GM12872 (cell line): ENCODE data around the gene GMEB1.

ENCODE experiments used
- TF ChIP-seq, protein P1 (sequence below): IDR thresholded peaks from 3 replicates; pipeline ENCODE4 v1.5.1; 2011; ENCODE audit warnings: low read depth, mild to moderate bottlenecking, low read length, moderate library complexity; ENCODE audit not compliant: insufficient read depth

Gene GMEB1

GRCh38 chr1:28646040-28646439, 22.5 kb upstream of the GMEB1 start:
- TF ChIP-seq, protein P1, sequence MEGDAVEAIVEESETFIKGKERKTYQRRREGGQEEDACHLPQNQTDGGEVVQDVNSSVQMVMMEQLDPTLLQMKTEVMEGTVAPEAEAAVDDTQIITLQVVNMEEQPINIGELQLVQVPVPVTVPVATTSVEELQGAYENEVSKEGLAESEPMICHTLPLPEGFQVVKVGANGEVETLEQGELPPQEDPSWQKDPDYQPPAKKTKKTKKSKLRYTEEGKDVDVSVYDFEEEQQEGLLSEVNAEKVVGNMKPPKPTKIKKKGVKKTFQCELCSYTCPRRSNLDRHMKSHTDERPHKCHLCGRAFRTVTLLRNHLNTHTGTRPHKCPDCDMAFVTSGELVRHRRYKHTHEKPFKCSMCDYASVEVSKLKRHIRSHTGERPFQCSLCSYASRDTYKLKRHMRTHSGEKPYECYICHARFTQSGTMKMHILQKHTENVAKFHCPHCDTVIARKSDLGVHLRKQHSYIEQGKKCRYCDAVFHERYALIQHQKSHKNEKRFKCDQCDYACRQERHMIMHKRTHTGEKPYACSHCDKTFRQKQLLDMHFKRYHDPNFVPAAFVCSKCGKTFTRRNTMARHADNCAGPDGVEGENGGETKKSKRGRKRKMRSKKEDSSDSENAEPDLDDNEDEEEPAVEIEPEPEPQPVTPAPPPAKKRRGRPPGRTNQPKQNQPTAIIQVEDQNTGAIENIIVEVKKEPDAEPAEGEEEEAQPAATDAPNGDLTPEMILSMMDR = no peak

DNA sequence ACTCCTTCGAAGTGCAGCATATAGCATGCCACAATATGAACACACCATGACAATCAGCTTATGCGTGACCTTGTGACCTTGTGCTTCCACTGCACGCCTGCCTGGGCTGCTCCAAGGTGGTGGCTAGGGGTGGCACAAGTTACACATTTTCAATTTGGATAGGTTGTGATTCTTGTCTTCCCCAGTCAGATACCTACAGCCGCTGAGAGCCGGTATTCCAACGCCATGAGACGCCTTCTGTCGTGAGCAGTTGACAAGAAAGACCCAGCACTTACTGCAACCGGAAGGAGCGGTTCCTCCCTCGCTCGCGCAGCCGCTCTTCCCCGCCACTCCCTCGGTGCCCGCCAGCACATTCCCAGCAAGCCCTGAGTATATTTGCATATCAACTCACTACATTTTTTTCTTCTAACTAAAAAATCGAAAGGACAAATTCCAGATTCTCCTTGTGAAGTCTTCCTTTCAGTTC, 20.5 kb upstream of the GMEB1 start:
- TF ChIP-seq, protein P1 = no peak

- TF ChIP-seq, protein P1 = 0 out of 3 replicates have a peak, but pooled peaks have one; percentile 5
Measured at GRCh38 chr1:28648474-28649198, 19.9 kb upstream of the GMEB1 start, which contains the start of gene RNU11. Gene RNU11, plus strand, starts transcription at chr1:28648600.

DNA sequence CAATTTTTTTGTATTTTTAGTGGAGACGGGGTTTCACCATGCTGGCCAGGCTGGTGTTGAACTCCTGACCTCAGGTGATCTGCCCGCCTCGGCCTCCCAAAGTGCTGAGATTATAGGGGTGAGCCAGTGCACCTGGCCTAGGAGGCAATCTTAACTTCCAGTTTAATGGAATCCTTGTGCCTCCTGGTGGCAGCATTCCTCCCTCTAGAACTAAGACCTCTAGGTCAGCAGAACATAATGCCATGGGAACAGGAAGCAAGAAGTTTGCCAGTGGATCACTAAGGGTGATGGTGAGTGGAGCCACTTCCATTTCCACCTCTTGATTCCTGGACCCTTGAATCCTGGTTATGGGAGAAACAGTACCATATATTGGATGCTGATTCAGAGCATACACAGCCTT, 14.7 kb upstream of the GMEB1 start:
- TF ChIP-seq, protein P1 = 0 out of 3 replicates have a peak, but pooled peaks have one; percentile 16

GRCh38 chr1:28656335-28656734, 12.2 kb upstream of the GMEB1 start:
- TF ChIP-seq, protein P1 = no peak

DNA sequence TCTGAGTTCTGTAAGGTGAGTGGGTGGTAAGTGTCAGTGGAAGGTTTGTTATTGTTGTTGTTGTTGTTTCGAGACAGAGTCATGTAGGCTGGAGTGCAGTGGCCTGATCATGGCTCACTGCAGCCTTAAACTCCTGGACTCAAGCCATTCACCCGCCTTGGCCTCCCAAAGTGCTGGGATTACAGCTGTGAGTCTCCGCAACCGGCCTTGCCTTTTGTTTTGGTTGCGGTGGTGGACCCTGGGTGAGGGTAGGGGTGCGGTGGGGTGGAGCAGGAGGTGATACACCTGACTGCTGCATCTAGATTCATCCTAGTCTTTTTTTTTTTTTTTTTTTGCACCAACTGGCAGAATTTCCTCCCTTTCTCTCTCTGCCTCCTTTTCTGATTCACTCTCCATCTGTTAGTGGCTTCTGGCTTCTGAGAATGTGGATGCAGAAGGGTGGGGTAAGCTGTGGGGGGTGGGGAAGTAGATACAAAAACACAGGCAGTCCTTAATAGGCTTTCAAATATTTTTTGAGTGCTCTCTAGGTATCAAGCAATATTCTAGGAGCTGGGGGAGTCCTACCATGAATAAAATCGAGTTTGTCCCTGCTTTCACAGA, 4.6 kb upstream of the GMEB1 start:
- TF ChIP-seq, protein P1 = no peak

DNA sequence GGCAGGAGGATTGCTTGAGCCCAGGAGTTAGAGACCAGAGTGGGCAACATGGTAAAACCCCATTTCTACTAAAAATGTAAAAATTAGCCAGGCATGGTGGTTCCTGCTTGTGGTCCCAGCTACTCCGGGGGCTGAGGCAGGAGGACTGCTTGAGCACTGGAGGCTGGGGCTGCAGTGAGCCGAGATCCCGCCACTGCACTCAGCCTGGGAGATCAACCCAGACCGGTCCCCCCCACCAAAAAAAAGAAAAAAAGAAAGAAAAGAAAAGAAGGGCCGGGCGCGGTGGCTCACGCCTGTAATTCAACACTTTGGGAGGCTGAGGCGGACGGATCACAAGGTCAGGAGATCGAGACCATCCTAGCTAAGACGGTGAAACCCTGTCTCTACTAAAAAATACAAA, 1.8 kb upstream of the GMEB1 start:
- TF ChIP-seq, protein P1 = no peak
